Measurements from ENCODE around the gene MALAT1. TPM values are rescaled to one million over a fixed set of nuclear protein-coding genes. Genes with fewer than 3 reads are reported as not detected.

MALAT1 gene
- total and polyA plus RNA-seq, 2 of the 8 experiments (the other 6 are each of a cell fraction or from before 2014, with no cell fraction given), result 115 to 984 TPM

DNA sequence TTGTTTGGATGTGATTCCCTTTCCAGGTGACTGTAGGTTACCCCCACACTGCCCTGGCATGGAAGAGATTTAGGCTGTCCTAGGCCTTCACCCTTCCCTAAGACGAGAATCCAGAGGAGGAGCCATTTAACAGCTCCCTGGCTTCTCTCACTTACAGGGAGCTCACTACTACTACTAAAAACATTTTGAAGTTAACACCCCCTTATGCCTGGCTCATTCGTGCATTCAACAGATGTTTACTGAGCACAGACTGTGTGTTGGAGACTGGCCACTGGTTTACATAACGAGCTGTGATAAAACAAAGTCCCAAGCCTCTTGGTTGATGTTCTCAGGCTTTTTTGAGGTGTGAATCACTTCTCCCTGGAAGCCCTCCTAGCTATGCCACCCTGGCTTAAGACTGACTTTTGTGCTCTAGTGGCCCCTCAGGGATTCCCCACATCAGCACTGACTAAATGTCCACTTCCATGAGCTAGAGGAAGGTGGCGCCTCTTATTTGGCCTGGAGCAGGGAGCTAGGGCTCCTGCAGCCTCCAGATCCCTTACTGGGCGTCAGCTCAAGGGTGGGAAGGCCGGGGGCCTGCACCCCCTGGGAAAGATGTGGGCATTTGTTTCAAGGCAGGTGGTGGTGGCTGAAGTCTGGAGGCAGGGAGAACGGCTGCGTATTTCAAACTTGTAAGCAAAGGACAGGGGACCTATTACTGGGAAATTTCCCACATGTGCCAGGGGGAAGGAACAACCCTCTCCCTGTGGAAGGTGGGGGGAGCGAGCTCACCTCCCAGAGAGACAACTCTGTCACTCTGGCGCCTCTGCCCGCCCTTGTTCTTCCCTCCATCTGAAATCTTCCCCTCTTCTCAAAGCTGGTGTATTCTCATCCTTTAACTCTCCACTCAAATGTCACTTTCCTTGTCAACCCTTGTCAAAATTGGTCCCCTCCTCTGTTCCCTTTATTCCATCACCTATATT is 19.4 kb upstream of the MALAT1 start (continued):
- peak; percentile 51 to 66 for TF ChIP-seq RAD21 (IDR thresholded peaks at IDR 0.05 in 1 of 2, conservative IDR thresholded peaks at IDR 0.05 in 1 of 2; ENCODE audit: low read depth in 2 of 2, low read length in 2 of 2)
- TF ChIP-seq, protein P1, sequence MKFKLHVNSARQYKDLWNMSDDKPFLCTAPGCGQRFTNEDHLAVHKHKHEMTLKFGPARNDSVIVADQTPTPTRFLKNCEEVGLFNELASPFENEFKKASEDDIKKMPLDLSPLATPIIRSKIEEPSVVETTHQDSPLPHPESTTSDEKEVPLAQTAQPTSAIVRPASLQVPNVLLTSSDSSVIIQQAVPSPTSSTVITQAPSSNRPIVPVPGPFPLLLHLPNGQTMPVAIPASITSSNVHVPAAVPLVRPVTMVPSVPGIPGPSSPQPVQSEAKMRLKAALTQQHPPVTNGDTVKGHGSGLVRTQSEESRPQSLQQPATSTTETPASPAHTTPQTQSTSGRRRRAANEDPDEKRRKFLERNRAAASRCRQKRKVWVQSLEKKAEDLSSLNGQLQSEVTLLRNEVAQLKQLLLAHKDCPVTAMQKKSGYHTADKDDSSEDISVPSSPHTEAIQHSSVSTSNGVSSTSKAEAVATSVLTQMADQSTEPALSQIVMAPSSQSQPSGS (IDR thresholded peaks at IDR 0.05; ENCODE audit: low read length), result 0 out of 2 replicates have a peak, but pooled peaks have one; percentile 36
- TF ChIP-seq HDAC2 (IDR thresholded peaks at IDR 0.05; ENCODE audit: borderline replicate concordance in 1 of 2, low read depth in 2 of 2, low read length in 2 of 2), result no peak
- no peak for TF ChIP-seq EP300 (IDR thresholded peaks at IDR 0.05; ENCODE audit: borderline replicate concordance in 1 of 2, low read depth in 2 of 2, low read length in 2 of 2)
- no peak for TF ChIP-seq E2F6 (IDR thresholded peaks at IDR 0.05)
